ENCODE results near the gene PPM1B. TPM values are rescaled to one million over a fixed set of nuclear protein-coding genes. Genes with fewer than 3 reads are reported as not detected.
"Not testable (repeated sequence)": the region's sequence is repeated elsewhere in the genome, so short reads cannot be mapped to it uniquely, and the experiment has no call there.

PPM1B gene
- total RNA-seq, 2 experiments from 2014 or later = 87.3 to 89.6 TPM

DNA sequence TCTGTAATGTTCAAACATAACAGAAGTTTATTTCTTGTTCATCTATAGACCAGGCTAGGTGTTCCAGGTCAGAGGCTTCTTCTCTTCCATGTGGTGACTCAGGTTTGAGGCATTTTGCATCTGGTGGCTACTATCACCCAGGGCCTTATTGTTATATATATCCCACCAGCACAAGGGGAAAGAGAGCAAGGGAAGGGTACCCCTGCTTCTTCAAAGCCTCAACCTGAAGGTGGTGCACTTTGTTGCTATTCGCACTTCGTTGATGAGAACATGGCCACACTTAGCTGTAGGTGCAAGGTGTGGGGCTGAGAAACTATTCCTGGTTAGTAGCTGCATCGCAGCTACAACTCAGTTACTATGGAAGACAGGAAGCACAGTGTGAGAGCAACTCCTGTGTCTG is 79.2 kb downstream of the PPM1B start:
- TF ChIP-seq, protein P1, sequence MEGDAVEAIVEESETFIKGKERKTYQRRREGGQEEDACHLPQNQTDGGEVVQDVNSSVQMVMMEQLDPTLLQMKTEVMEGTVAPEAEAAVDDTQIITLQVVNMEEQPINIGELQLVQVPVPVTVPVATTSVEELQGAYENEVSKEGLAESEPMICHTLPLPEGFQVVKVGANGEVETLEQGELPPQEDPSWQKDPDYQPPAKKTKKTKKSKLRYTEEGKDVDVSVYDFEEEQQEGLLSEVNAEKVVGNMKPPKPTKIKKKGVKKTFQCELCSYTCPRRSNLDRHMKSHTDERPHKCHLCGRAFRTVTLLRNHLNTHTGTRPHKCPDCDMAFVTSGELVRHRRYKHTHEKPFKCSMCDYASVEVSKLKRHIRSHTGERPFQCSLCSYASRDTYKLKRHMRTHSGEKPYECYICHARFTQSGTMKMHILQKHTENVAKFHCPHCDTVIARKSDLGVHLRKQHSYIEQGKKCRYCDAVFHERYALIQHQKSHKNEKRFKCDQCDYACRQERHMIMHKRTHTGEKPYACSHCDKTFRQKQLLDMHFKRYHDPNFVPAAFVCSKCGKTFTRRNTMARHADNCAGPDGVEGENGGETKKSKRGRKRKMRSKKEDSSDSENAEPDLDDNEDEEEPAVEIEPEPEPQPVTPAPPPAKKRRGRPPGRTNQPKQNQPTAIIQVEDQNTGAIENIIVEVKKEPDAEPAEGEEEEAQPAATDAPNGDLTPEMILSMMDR (IDR thresholded peaks at IDR 0.05) = no peak
- H3K27me3 ChIP-seq (ENCODE audit: control insufficient read depth in 1 of 2, insufficient read depth in 2 of 2, low read length in 2 of 2) = no peaks in the 10 kb centered on the region
- H3K4me3 ChIP-seq (ENCODE audit: low read length) = no peak overlapping the region
- Mint-ChIP-seq H3K4me3 (no peak overlapping the region), H3K4me1 (ENCODE audit: low read depth) (peaks cover 26% of the 10 kb centered on the region), H3K36me3 (ENCODE audit: low read depth) (no peaks in the 10 kb centered on the region), H3K27ac (no peak overlapping the region), H3K27me3 (peaks cover 5% of the 10 kb centered on the region), H3K9me3 (peaks cover 5% of the 10 kb centered on the region)
- no peak overlapping the region for H3K27ac ChIP-seq (ENCODE audit: low read depth in 1 of 2, low read length in 2 of 2)
- H3K4me1 ChIP-seq (ENCODE audit: insufficient read depth, low read length) = no peaks in the 10 kb centered on the region
- no peaks in the 10 kb centered on the region for H3K36me3 ChIP-seq (ENCODE audit: insufficient read depth, low read length)
- ATAC-seq (ENCODE audit: poor library complexity) = no peak
- POLR2A ChIA-PET = no interaction called here
- H3K9me3 ChIP-seq (ENCODE audit: control insufficient read depth in 1 of 2, insufficient read depth in 1 of 2, low read length in 2 of 2) = peaks cover 4 to 5% of the 10 kb centered on the region in 2 experiments
- CTCF ChIA-PET = no interaction called here
- intact Hi-C loops (cut with DNase I, micrococcal nuclease) = loop anchor here (5.0 to 10.0 kb wide), 5 partner anchors 99 to 707 kb away; partner anchors contain the start of genes CAMKMT (in 1 of the 2), LRPPRC (in 1 of the 2) and PREPL (in 1 of the 2)
- peak in 1 of 14 experiments; percentile 21 for DNase-seq

DNA sequence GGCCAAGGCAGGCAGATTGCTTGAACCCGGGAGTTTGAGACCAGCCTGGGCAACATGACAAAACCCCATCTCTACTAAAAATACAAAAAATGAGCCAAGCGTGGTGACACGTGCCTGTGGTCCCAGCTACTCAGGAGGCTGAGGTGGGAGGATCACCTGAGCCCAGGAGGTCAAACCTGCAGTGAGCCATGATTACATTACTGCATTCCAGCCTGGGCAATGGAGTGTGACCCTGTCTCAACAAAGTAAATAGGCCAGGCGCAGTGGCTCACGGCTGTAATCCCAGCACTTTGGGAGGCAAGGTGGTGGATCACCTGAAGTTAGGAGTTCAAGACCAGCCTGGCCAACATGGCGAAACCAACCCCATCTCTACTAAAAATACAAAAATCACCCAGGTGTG is 80.6 kb downstream of the PPM1B start:
- H3K4me1 ChIP-seq (ENCODE audit: insufficient read depth, low read length); H3K9me3 Mint-ChIP-seq; ATAC-seq (ENCODE audit: poor library complexity); POLR2A ChIA-PET; H3K27ac Mint-ChIP-seq; H3K27ac ChIP-seq (ENCODE audit: low read depth in 1 of 2, low read length in 2 of 2); H3K4me3 Mint-ChIP-seq; H3K27me3 ChIP-seq (ENCODE audit: control insufficient read depth in 1 of 2, insufficient read depth in 2 of 2, low read length in 2 of 2); CTCF ChIA-PET; H3K36me3 ChIP-seq (ENCODE audit: insufficient read depth, low read length); H3K9me3 ChIP-seq (ENCODE audit: control insufficient read depth in 1 of 2, insufficient read depth in 1 of 2, low read length in 2 of 2); H3K36me3 Mint-ChIP-seq (ENCODE audit: low read depth); DNase-seq; H3K4me3 ChIP-seq (ENCODE audit: low read length): not testable (repeated sequence)
- intact Hi-C loops (cut with DNase I, micrococcal nuclease) = loop anchor here (5.0 to 10.0 kb wide), 5 partner anchors 98 to 706 kb away; partner anchors contain the start of genes CAMKMT (in 1 of the 2), LRPPRC (in 1 of the 2) and PREPL (in 1 of the 2)
- peaks cover 21% of the 10 kb centered on the region for H3K4me1 Mint-ChIP-seq (ENCODE audit: low read depth)
- peaks cover 11% of the 10 kb centered on the region for H3K27me3 Mint-ChIP-seq

DNA sequence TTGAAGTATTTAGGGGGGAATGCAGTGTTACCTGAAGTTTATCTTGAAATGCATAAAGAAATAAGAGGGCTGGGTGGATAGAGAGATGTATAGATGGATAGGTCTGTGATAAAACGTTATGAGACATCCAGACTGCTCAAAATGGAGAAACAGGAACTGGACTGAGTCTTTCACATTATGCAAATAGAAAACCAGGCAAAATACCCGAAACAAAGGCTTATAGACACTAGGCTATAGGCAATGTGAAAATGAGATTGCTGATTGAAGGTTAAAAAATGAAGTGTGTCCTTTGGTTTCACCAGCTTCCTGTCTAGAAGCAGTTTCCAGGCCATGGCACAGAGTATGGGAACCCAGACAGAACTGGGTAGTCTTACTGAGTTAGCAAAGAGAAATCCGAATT is 81.7 kb downstream of the PPM1B start:
- Histone ChIP-seq H3K36me3 (ENCODE audit: insufficient read depth, low read length) (no peaks in the 10 kb centered on the region), H3K9me3 (ENCODE audit: control insufficient read depth in 1 of 2, insufficient read depth in 1 of 2, low read length in 2 of 2) (peaks cover 4 to 5% of the 10 kb centered on the region in 2 experiments), H3K27ac (ENCODE audit: low read depth in 1 of 2, low read length in 2 of 2) (no peak overlapping the region), H3K27me3 (ENCODE audit: control insufficient read depth in 1 of 2, insufficient read depth in 2 of 2, low read length in 2 of 2) (no peaks in the 10 kb centered on the region), H3K4me1 (ENCODE audit: insufficient read depth, low read length) (no peaks in the 10 kb centered on the region), H3K4me3 (ENCODE audit: low read length) (no peak overlapping the region)
- no peak for ATAC-seq (ENCODE audit: poor library complexity)
- Mint-ChIP-seq H3K27ac (no peak overlapping the region), H3K27me3 (peaks cover 19% of the 10 kb centered on the region), H3K36me3 (ENCODE audit: low read depth) (no peaks in the 10 kb centered on the region), H3K4me1 (ENCODE audit: low read depth) (peaks cover 11% of the 10 kb centered on the region), H3K9me3 (peaks cover 6% of the 10 kb centered on the region), H3K4me3 (no peak overlapping the region)
- no peak for DNase-seq
- intact Hi-C loops (cut with DNase I, micrococcal nuclease) = no loop called here
- ChIA-PET CTCF (no interaction called here), POLR2A (interaction anchor here (0.7 kb wide), 1 partner anchor 55 kb away, joined by 3 read pairs; no protein-coding TSS in a partner anchor)
- TF ChIP-seq, protein P1 (IDR thresholded peaks at IDR 0.05) = no peak

DNA sequence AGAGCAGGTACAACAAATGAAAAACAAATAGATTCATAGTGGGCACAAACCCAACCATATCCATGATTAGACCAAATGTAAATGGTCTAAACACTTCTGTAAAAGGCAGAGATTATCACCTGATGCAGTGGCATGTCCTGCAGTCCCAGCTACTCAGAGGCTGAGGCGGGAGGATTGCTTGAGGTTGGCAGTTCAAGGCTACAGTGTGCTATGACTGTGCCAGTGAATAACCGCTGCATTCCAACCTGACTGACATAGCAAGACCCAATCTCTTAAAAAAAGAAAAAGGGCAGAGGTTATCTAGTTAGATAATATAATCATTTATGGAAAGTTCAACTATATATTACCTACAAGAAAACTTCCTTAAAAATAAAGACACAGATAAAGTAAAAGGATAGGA is 85.3 kb downstream of the PPM1B start:
- no peak overlapping the region for H3K4me3 ChIP-seq (ENCODE audit: low read length)
- Mint-ChIP-seq H3K36me3 (ENCODE audit: low read depth) (no peaks in the 10 kb centered on the region), H3K9me3 (peaks cover 6% of the 10 kb centered on the region), H3K4me3 (no peak overlapping the region), H3K27ac (no peak overlapping the region), H3K27me3 (peaks cover 25% of the 10 kb centered on the region), H3K4me1 (ENCODE audit: low read depth) (no peaks in the 10 kb centered on the region)
- ATAC-seq (ENCODE audit: poor library complexity) = no peak
- CTCF ChIA-PET = no interaction called here
- POLR2A ChIA-PET = interaction anchor here (0.6 to 0.7 kb wide), 2 partner anchors 76 to 85 kb away, joined by 3 to 4 read pairs; no protein-coding TSS in a partner anchor
- intact Hi-C loops (cut with DNase I, micrococcal nuclease) = no loop called here
- peaks cover 4 to 5% of the 10 kb centered on the region in 2 experiments for H3K9me3 ChIP-seq (ENCODE audit: control insufficient read depth in 1 of 2, insufficient read depth in 1 of 2, low read length in 2 of 2)
- H3K27ac ChIP-seq (ENCODE audit: low read depth in 1 of 2, low read length in 2 of 2) = no peak overlapping the region
- no peak for DNase-seq
- TF ChIP-seq, protein P1 (IDR thresholded peaks at IDR 0.05) = no peak
- no peaks in the 10 kb centered on the region for H3K4me1 ChIP-seq (ENCODE audit: insufficient read depth, low read length)
- no peaks in the 10 kb centered on the region for H3K27me3 ChIP-seq (ENCODE audit: control insufficient read depth in 1 of 2, insufficient read depth in 2 of 2, low read length in 2 of 2)
- no peaks in the 10 kb centered on the region for H3K36me3 ChIP-seq (ENCODE audit: insufficient read depth, low read length)

DNA sequence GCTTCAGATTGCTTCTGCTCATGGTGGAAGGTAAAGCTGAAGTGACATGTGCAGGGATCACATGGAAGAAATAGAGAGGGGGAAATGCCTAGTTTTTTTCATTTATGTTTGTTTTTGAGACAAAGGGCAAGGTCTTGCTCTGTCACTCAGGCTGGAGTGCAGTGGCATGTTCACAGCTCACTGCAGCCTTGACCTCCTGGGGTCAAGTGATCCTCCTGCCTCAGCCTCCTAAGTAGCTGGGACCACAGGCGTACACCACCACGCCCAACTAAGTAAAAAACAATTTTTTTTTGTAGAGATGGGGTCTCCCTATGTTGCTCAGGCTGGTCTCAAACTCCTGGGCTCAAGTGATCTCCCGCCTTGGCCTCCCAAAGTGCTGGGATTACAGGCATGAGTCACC is 87.0 kb downstream of the PPM1B start:
- H3K9me3 ChIP-seq (ENCODE audit: control insufficient read depth in 1 of 2, insufficient read depth in 1 of 2, low read length in 2 of 2); H3K27ac Mint-ChIP-seq; intact Hi-C loops (cut with DNase I, micrococcal nuclease); H3K4me3 Mint-ChIP-seq; H3K27ac ChIP-seq (ENCODE audit: low read depth in 1 of 2, low read length in 2 of 2); H3K36me3 ChIP-seq (ENCODE audit: insufficient read depth, low read length); ATAC-seq (ENCODE audit: poor library complexity); H3K4me1 ChIP-seq (ENCODE audit: insufficient read depth, low read length); H3K9me3 Mint-ChIP-seq; POLR2A ChIA-PET; H3K36me3 Mint-ChIP-seq (ENCODE audit: low read depth); H3K4me3 ChIP-seq (ENCODE audit: low read length); DNase-seq; CTCF ChIA-PET; H3K27me3 ChIP-seq (ENCODE audit: control insufficient read depth in 1 of 2, insufficient read depth in 2 of 2, low read length in 2 of 2); H3K4me1 Mint-ChIP-seq (ENCODE audit: low read depth): not testable (repeated sequence)
- peaks cover 25% of the 10 kb centered on the region for H3K27me3 Mint-ChIP-seq
